IMR-90 (cell line): ENCODE results near the gene COX17. TPM values are rescaled to one million over a fixed set of nuclear protein-coding genes. Genes with fewer than 3 reads are reported as not detected.

Experiments
- ATAC-seq: fragments of 200-7000 bp; cut with Tn5 transposase; 2 replicates; pipeline ENCODE4 v1.9.1; 2020; ENCODE audit warnings: low read depth, mild to moderate bottlenecking, moderate library complexity
- BruUV-seq: library from RNA; stranded (reverse); fragments of 400-500 nt; replicated peaks from 2 replicates; lab custom pipeline; 2021; lab: Mats Ljungman, UMichigan
- CTCF ChIA-PET: fragments of 300-600 bp; formaldehyde crosslinking; extraction: SDS; loops from one replicate; lab custom pipeline; 2021; ENCODE audit warnings: antibody characterized with exemption; lab: Yijun Ruan, JAX
- POLR2A ChIA-PET: fragments of 300-600 bp; sonication (Branson Sonifier 250); formaldehyde crosslinking; loops from one replicate; lab custom pipeline; 2022; ENCODE audit warnings: antibody characterized with exemption; ENCODE audit not compliant: unreplicated experiment; lab: Charles Lee
- DNase-seq: peaks from one replicate; pipeline ENCODE4 v3.0.0; 2013
- H2AFZ ChIP-seq: replicated peaks from 2 replicates; pipeline ENCODE3; 2013; ENCODE audit warnings: low read length, mild to moderate bottlenecking; ENCODE audit not compliant: poor library complexity
- H2AK5ac ChIP-seq: 2 replicates; pipeline ENCODE4 v1.6.1; 2013; ENCODE audit warnings: low read depth, low read length, inconsistent platforms
- H2AK9ac ChIP-seq: replicated peaks from 2 replicates; pipeline ENCODE3; 2013; ENCODE audit warnings: mild to moderate bottlenecking, low read depth, low read length, moderate library complexity; ENCODE audit not compliant: poor library complexity
- H2BK120ac ChIP-seq: 2 replicates; pipeline ENCODE4 v1.6.1; 2013; ENCODE audit warnings: low read depth, low read length, inconsistent platforms
- H2BK15ac ChIP-seq: 3 replicates; pipeline ENCODE4 v1.6.1; 2013; ENCODE audit warnings: low read depth, low read length, inconsistent platforms
- H2BK20ac ChIP-seq: 2 replicates; pipeline ENCODE4 v1.6.1; 2013; ENCODE audit warnings: low read depth, mild to moderate bottlenecking, inconsistent platforms, low read length, moderate library complexity
- H2BK5ac ChIP-seq: 2 replicates; pipeline ENCODE4 v1.6.1; 2013; ENCODE audit warnings: mild to moderate bottlenecking, low read depth, low read length, inconsistent platforms; ENCODE audit not compliant: poor library complexity, severe bottlenecking
- H3K14ac ChIP-seq: replicated peaks from 2 replicates; pipeline ENCODE4 v1.6.1; 2013; ENCODE audit warnings: low read depth, low read length, inconsistent platforms
- H3K18ac ChIP-seq: 2 replicates; pipeline ENCODE4 v1.6.1; 2013; ENCODE audit warnings: low read depth, low read length, control low read depth
- H3K23ac ChIP-seq: 2 replicates; pipeline ENCODE4 v1.6.1; 2013; ENCODE audit warnings: low read depth, low read length, inconsistent platforms
- H3K27ac ChIP-seq: 2 replicates; pipeline ENCODE4 v1.5.1; 2013; ENCODE audit warnings: mild to moderate bottlenecking, control low read depth, low read length; ENCODE audit not compliant: insufficient read depth
- H3K27me3 ChIP-seq: 2 replicates; pipeline ENCODE4 v1.6.1; 2013; ENCODE audit warnings: low read length; ENCODE audit not compliant: control insufficient read depth, insufficient read depth
- H3K36me3 ChIP-seq: 2 replicates; pipeline ENCODE4 v1.6.1; 2013; ENCODE audit warnings: low read length, mixed read lengths; ENCODE audit not compliant: control insufficient read depth, insufficient read depth
- H3K4ac ChIP-seq: 2 replicates; pipeline ENCODE4 v1.6.1; 2013; ENCODE audit warnings: low read depth, low read length, inconsistent platforms
- H3K4me1 ChIP-seq: 2 replicates; pipeline ENCODE4 v1.6.1; 2013; ENCODE audit warnings: low read length, mixed read lengths; ENCODE audit not compliant: control insufficient read depth, insufficient read depth
- H3K4me2 ChIP-seq: 2 replicates; pipeline ENCODE4 v1.6.1; 2013; ENCODE audit warnings: low read depth, mild to moderate bottlenecking, control low read depth, low read length, moderate library complexity
- H3K4me3 ChIP-seq: 2 replicates; pipeline ENCODE4 v1.5.1; 2013; ENCODE audit warnings: low read depth, mild to moderate bottlenecking, control low read depth, low read length, moderate library complexity; ENCODE audit not compliant: insufficient read depth
- H3K56ac ChIP-seq: 2 replicates; pipeline ENCODE4 v1.6.1; 2013; ENCODE audit warnings: low read length, inconsistent platforms; ENCODE audit not compliant: insufficient read depth; ENCODE audit errors: extremely low read depth
- H3K79me1 ChIP-seq, 2 experiments: 2 replicates each; pipeline ENCODE4 v1.6.1; 2013; ENCODE audit warnings: low read length in 2 of 2, inconsistent platforms in 1 of 2, low read depth in 1 of 2
- H3K9ac ChIP-seq: 2 replicates; pipeline ENCODE4 v1.6.1; 2013; ENCODE audit warnings: low read depth, low read length, control low read depth
- H3K9me1 ChIP-seq: 2 replicates; pipeline ENCODE4 v1.6.1; 2013; ENCODE audit warnings: low read length, inconsistent platforms; ENCODE audit not compliant: insufficient read depth
- H3K9me3 ChIP-seq: 2 replicates; pipeline ENCODE4 v1.6.1; 2013; ENCODE audit warnings: low read length; ENCODE audit not compliant: control insufficient read depth, insufficient read depth
- H4K20me1 ChIP-seq: 2 replicates; pipeline ENCODE4 v1.6.1; 2013; ENCODE audit warnings: low read length, inconsistent platforms; ENCODE audit not compliant: insufficient read depth
- H4K5ac ChIP-seq: 2 replicates; pipeline ENCODE4 v1.6.1; 2013; ENCODE audit warnings: mild to moderate bottlenecking, low read depth, low read length, control low read depth
- H4K8ac ChIP-seq, 2 experiments: 2 replicates each; pipeline ENCODE4 v1.6.1; 2013; ENCODE audit warnings: low read depth in 2 of 2, low read length in 2 of 2, control low read depth in 1 of 2, inconsistent platforms in 1 of 2
- H4K91ac ChIP-seq: 2 replicates; pipeline ENCODE4 v1.6.1; 2013; ENCODE audit warnings: low read depth, low read length, inconsistent platforms; ENCODE audit not compliant: insufficient read depth
- BHLHE40 ChIP-seq: fragments of 150-350 bp; IDR thresholded peaks from 2 replicates; pipeline ENCODE4 v1.6.1; 2016; ENCODE audit warnings: mild to moderate bottlenecking, low read depth, low read length
- NFE2L2 ChIP-seq: fragments of 150-350 bp; IDR thresholded peaks from 2 replicates; pipeline ENCODE4 v1.6.1; 2016; ENCODE audit warnings: low read depth, mild to moderate bottlenecking, low read length
- RCOR1 ChIP-seq: IDR thresholded peaks from 2 replicates; pipeline ENCODE4 v1.6.1; 2012; ENCODE audit warnings: mild to moderate bottlenecking, low read length, improper control_type of control experiment; ENCODE audit not compliant: insufficient replicate concordance
- USF2 ChIP-seq: fragments of 150-350 bp; IDR thresholded peaks from 2 replicates; pipeline ENCODE4 v1.6.1; 2017; ENCODE audit warnings: mild to moderate bottlenecking, antibody characterized with exemption, low read length, low read depth
- WGBS, 2 experiments: methylation state at CpG; one replicate each; pipeline versions ENCODE4 v1.1.5 to v1.1.7; 2013; ENCODE audit warnings: missing lambda C conversion rate in 2 of 2; ENCODE audit not compliant: insufficient read length in 1 of 2; ENCODE audit errors: extremely low coverage in 2 of 2; 5-methylcytosine and 5-hydroxymethylcytosine counted together
- dilution Hi-C: fragments of 300-500 bp; cut with HindIII; formaldehyde crosslinking; loops from one replicate; pipeline ENCODE4 v1.14.3; 2018; ENCODE audit warnings: low sequenced_read_pairs; ENCODE audit not compliant: unreplicated experiment
- in situ Hi-C: fragments of 300-500 bp; cut with MboI; formaldehyde crosslinking; loops from 3 replicates; pipeline ENCODE4 v1.14.3; 2019; ENCODE audit warnings: low sequenced_read_pairs, inconsistent platforms, mixed read lengths
- intact Hi-C: fragments of 100-400 bp; cut with micrococcal nuclease; formaldehyde crosslinking; loops from 2 replicates; pipeline ENCODE4 v1.10.0; 2022
- polyA plus RNA-seq, 3 experiments: library from polyadenylated mRNA; depleted of rRNA; stranded (reverse); fragments of >200 nt; gene quantifications; 2 replicates each; pipeline ENCODE4 v1.2.3, GENCODE V29; 2012; ENCODE audit warnings: low replicate concordance in 1 of 3
- total RNA-seq: library from RNA; depleted of rRNA; stranded (reverse); fragments of >200 nt; gene quantifications from 2 replicates; pipeline ENCODE4 v1.2.3, GENCODE V29; 2012

The COX17 gene
- total and polyA plus RNA-seq, 2 of the 4 experiments (the other 2 are of a cell fraction) = 2.0 to 24.5 TPM

DNA sequence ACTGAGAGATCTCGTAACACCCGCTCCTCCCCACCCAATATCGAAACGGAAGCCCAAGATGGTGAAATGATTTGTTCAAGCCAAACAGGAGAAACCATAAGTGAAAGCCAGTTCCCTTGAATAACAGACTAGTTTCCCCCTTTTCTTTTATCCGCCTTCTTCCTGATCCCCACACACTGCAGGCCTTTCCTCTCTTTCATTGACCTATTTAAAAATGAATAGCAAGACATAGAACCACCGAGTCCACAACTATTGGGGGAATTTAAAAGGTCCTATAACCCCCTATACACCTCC lies 382 bp upstream of the COX17 start:
- Histone ChIP-seq H3K4me3 (peak overlapping the region; percentile 85), H3K56ac (peak overlapping the region; percentile 64), H3K4me2 (peak overlapping the region; percentile 82), H4K5ac (peak overlapping the region; percentile 98), H2BK20ac (peak overlapping the region; percentile 61; the same call in 1 of the 2 replicates), H3K79me1 (peaks cover 6 to 15% of the 10 kb centered on the region in 2 experiments), H3K18ac (peak overlapping the region; percentile 35; the same call in 1 of the 2 replicates), H3K9ac (peak overlapping the region; percentile 46), H2BK15ac (peak overlapping the region; percentile 17; the same call in 2 of the 3 replicates), H2AFZ (peak overlapping the region; percentile 98), H4K91ac (peak overlapping the region; percentile 57), H2BK120ac (peak overlapping the region; percentile 56), H3K4ac (peak overlapping the region; percentile 77), H3K36me3 (peaks cover 6% of the 10 kb centered on the region), H2AK5ac (no peak overlapping the region), H3K4me1 (no peaks in the 10 kb centered on the region), H3K14ac (peak overlapping the region; percentile 92), H3K23ac (peak overlapping the region; percentile 70), H3K27me3 (no peaks in the 10 kb centered on the region), H3K9me1 (peaks cover 4% of the 10 kb centered on the region; the same call in 1 of the 2 replicates), H4K20me1 (no peaks in the 10 kb centered on the region), H3K9me3 (no peaks in the 10 kb centered on the region), H2BK5ac (peak overlapping the region; percentile 6), H2AK9ac (peak overlapping the region; percentile 87), H4K8ac (peak overlapping the region; percentile 92 to 100), H3K27ac (peak overlapping the region; percentile 40)
- ATAC-seq = no peak
- no peak for TF ChIP-seq USF2
- TF ChIP-seq BHLHE40 = no peak
- no peak for TF ChIP-seq RCOR1
- TF ChIP-seq NFE2L2 = no peak
- BruUV-seq = no TSS peak
- DNase-seq = no peak
- dilution Hi-C loops = no loop called here
- intact Hi-C loops = loop anchor here (1.0 kb wide), 1 partner anchor 179 kb away; the partner anchor contains the start of gene TIMMDC1
- 40% methylated on average over 1 of the region's 6 CpGs; no CpG with 5 or more reads in 1 of the 2 experiments for WGBS, 2 experiments
- in situ Hi-C loops = loop anchor here (25.0 kb wide), 4 partner anchors 165 to 790 kb away; partner anchors contain the start of genes ARHGAP31 and TEX55
- ChIA-PET CTCF (no interaction called here), POLR2A (no interaction called here)
